Activated naive CD4-positive, alpha-beta T cell treated with anti-CD3 and anti-CD28 coated beads, Interleukin-2, amount 50 U/mL, for 72 hours (primary cell): Measurements from ENCODE around the gene NAP1L5. TPM values are rescaled to one million over a fixed set of nuclear protein-coding genes. Genes with fewer than 3 reads are reported as not detected.
A peak's percentile ranks its signal among the peaks of the same experiment; 100 is the strongest.

Experiments used
- ATAC-seq, 2 donors: fragments of 150-1000 bp; cut with Tn5 transposase; 2 replicates each; pipeline ENCODE4 v1.10.0; 2021; ENCODE audit warnings: mild to moderate bottlenecking in 2 of 2, moderate library complexity in 2 of 2
- DNase-seq, 2 donors: peaks; one replicate each; pipeline ENCODE4 v3.0.0; 2021 to 2022; ENCODE audit warnings: low spot score in 2 of 2
- H3K27ac Mint-ChIP-seq, 2 donors: one replicate each; pipeline ENCODE4 v1.8.0; 2022; ENCODE audit warnings: mild to moderate bottlenecking in 2 of 2, mixed read lengths in 2 of 2
- H3K36me3 Mint-ChIP-seq, 2 donors: one replicate each; pipeline ENCODE4 v1.8.0; 2022; ENCODE audit warnings: mixed read lengths in 2 of 2
- H3K9me3 Mint-ChIP-seq, 2 donors: one replicate each; pipeline ENCODE4 v1.8.0; 2022; ENCODE audit warnings: mixed read lengths in 2 of 2
- total RNA-seq, 2 donors: library from RNA; stranded (reverse); gene quantifications; one replicate each; pipeline ENCODE4 v1.2.3, GENCODE V29; 2022

The NAP1L5 gene
- total RNA-seq, 2 donors from 2014 or later, result 2.8 to 2.9 TPM

DNA sequence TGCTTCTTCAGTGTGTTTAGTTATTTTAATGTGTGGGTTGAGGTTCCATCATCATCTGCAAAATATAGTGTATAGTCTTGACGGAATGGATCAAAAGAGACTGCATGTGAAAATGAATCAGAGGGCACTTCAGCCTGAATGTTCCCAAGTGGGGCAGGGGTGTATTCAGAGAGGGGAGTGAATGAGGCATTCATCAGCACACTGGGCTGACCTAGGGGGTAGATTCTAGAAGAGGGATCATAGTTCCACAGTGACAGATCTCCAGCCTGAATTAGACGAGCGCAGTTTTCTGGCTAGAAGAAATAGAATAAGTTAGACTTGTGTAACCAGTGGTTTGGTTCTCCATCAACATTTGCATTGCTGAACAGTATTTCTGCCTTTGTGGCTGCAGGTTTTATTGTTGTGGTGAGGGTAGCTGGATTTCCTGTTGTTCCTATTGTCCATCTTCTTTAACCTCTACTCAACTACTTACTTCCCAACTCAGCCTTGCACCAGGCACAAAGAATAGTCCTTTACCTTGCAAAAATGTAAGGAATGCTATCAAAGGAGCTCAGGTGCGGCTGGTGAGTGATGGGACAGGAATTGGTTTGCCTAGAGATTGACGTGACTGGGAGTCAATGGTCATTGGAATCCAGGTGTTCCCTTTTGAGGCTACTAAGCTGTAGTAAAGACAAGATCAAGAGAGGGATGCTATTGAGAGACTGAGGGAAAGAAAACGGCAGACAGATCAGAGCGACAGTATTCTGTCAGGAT is 50.9 kb downstream of the NAP1L5 start:
- H3K27ac Mint-ChIP-seq, result peak overlapping the region in 1 of 2 donors; percentile 31

DNA sequence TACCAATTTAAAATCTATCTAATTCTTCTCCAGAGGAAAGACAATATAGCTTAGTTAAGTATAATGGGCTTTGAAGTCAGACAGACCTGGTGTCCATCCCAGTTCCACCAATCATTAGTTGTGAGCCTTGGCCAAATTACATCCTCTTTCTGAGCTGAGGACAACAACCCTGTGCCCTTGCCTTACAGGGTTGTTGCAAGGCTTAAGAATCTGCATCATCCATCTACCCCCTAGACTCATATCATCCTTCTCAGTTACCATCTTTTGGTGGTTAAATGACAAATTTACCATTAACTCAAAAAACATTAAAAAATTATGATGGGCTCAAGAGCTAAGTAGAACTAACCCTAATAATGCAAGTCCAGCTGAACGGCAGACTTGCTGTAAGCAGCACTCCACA is 51.6 kb downstream of the NAP1L5 start:
- H3K9me3 Mint-ChIP-seq, result peaks cover 0 to 4% of the 10 kb centered on the region in 2 donors
- DNase-seq (no peak), ATAC-seq (peak in 1 of 2 donors; percentile 9)
- H3K36me3 Mint-ChIP-seq, result no peaks in the 10 kb centered on the region
- H3K27ac Mint-ChIP-seq, result peak overlapping the region in 1 of 2 donors; percentile 31

More for the DNA sequence above, 50.9 kb downstream of the NAP1L5 start:
- ATAC-seq (peak in 1 of 2 donors; percentile 16), DNase-seq (no peak)
- Mint-ChIP-seq H3K9me3 (peaks cover 0 to 4% of the 10 kb centered on the region in 2 donors), H3K36me3 (no peaks in the 10 kb centered on the region)

Other genes starting within 250 kb of the NAP1L5 start
- gene HERC5, start 240.7 kb downstream of the NAP1L5 start, total RNA-seq, result 10 to 100 TPM; 24.8 to 38.9 TPM
- gene PYURF, start 174.1 kb downstream of the NAP1L5 start, total RNA-seq, result 10 to 100 TPM; 18.3 to 58.5 TPM
- gene HERC3, start 105.3 kb downstream of the NAP1L5 start, total RNA-seq, result 10 to 100 TPM; 29.9 to 64.3 TPM